Brain microvascular endothelial cell (primary cell): ENCODE results near the gene ZC3HAV1.

Source experiments
- DNase-seq: peaks from one replicate; pipeline ENCODE4 v3.0.0-alpha.2; 2020
- H3K27ac ChIP-seq: fragments of 250-450 bp; sonication (Bioruptor Pico); 2 replicates; pipeline ENCODE4 v1.5.1; 2020; ENCODE audit warnings: mild to moderate bottlenecking, moderate library complexity
- H3K27me3 ChIP-seq: fragments of 250-450 bp; sonication (Bioruptor Pico); replicated peaks from 2 replicates; pipeline ENCODE4 v1.5.1; 2020; ENCODE audit warnings: mild to moderate bottlenecking
- H3K36me3 ChIP-seq: fragments of 250-450 bp; sonication (Bioruptor Pico); replicated peaks from 2 replicates; pipeline ENCODE4 v1.5.1; 2020; ENCODE audit warnings: mild to moderate bottlenecking
- H3K4me3 ChIP-seq: 2 replicates; pipeline ENCODE4 v1.5.1; 2011; ENCODE audit warnings: low read depth, mild to moderate bottlenecking, control low read depth, low read length, moderate library complexity
- in situ Hi-C: cut with HindIII; loops from 2 replicates; pipeline ENCODE4 v1.10.0; 2017; ENCODE audit warnings: low sequenced_read_pairs, low pct_ligation_motif_present
- TF ChIP-seq, protein P1 (sequence below): IDR thresholded peaks from 2 replicates; pipeline ENCODE4 v1.5.1; 2011; ENCODE audit warnings: low read depth, mild to moderate bottlenecking, moderate library complexity, low read length, control low read depth, inconsistent platforms; ENCODE audit errors: missing control alignments

ZC3HAV1 gene

DNA sequence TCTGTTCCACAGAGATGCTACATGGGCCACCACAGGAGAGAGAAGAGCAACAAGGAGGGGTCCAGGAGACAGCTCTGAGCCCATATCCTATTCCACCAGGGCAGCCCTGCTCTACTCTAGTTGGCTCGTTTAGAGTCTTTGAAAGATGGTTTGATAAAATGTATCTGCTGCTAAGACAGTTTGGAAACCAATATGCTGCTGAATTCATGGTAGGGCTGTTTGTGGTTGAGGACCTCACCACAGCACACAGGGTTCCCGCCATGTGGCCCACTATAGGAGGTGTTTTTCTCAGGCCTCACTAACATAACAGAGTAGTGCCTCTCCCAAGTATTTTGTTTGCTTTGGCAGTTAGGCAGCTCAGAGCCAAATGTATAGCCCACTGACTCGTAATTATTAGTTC, 37.8 kb downstream of the ZC3HAV1 start:
- in situ Hi-C loops: no loop called here
- Histone ChIP-seq H3K4me3 (no peak overlapping the region), H3K36me3 (peaks cover 43% of the 10 kb centered on the region), H3K27me3 (no peaks in the 10 kb centered on the region), H3K27ac (no peak overlapping the region)
- TF ChIP-seq, protein P1, sequence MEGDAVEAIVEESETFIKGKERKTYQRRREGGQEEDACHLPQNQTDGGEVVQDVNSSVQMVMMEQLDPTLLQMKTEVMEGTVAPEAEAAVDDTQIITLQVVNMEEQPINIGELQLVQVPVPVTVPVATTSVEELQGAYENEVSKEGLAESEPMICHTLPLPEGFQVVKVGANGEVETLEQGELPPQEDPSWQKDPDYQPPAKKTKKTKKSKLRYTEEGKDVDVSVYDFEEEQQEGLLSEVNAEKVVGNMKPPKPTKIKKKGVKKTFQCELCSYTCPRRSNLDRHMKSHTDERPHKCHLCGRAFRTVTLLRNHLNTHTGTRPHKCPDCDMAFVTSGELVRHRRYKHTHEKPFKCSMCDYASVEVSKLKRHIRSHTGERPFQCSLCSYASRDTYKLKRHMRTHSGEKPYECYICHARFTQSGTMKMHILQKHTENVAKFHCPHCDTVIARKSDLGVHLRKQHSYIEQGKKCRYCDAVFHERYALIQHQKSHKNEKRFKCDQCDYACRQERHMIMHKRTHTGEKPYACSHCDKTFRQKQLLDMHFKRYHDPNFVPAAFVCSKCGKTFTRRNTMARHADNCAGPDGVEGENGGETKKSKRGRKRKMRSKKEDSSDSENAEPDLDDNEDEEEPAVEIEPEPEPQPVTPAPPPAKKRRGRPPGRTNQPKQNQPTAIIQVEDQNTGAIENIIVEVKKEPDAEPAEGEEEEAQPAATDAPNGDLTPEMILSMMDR: no peak
- no peak for DNase-seq

DNA sequence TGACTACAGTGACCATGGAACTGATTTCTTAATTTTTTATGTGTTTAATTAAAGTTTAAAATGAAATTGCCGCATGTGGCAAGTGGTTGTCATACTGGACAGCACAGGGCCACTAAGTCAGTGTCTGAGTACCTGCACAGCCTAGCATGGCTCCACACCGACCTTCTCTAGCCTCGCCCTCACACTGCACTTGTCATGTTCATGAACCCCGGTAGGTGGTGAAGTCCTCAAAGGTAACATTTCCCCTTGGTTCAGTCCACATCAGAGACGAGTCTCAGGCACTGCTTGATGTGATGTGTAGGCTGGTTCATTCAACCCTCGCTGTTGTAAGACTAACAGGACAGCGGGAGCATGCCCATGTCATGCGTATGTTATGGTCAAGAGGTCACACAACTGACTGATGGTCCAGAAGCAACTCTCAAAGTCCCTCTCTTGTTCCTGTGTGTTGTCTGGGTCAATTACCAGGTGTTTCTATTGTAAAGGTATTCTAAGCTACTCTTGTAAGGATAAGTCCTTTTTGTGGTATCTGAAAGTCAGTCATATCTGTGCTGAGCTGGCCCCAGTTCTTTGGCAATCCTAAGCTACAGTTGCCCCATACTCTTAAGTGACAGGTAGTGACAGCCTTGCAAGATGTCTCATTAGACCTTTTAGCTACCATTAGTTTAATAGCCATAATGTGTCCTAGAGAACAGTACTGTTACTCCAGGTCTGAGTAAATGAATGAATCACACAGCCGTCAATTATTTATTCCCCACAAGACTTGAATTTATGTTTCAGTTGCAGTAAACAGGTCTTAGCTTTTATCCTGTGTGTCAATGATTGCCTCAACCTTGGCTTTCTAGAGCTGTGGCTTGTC, 40.7 kb downstream of the ZC3HAV1 start:
- Histone ChIP-seq H3K36me3 (peaks cover 48% of the 10 kb centered on the region), H3K27me3 (no peaks in the 10 kb centered on the region), H3K27ac (no peak overlapping the region), H3K4me3 (no peak overlapping the region)
- no peak for DNase-seq
- in situ Hi-C loops: no loop called here
- TF ChIP-seq, protein P1: no peak

DNA sequence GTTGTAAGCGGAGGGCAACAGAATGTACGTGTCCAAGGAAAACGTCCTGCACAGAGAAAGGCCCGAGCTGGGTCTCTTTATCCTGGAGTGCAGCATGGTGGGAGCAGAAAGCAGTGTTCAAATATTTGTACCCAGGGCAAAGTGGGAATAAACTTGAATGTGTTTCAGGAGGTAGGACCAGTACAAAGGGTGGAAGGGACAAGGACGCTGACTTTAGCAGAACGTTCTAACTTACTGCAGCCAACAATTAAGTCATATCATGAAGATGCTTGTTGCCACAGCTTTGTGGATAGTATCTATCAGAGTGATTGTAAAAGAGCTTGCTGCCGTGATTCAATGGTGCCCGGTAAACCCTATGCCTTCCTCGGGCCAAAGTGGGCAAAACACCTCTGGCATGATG, 43.2 kb downstream of the ZC3HAV1 start:
- H3K27ac ChIP-seq: no peak overlapping the region
- H3K4me3 ChIP-seq: no peak overlapping the region
- in situ Hi-C loops: no loop called here
- no peaks in the 10 kb centered on the region for H3K27me3 ChIP-seq
- no peak for DNase-seq
- TF ChIP-seq, protein P1: no peak
- peaks cover 43% of the 10 kb centered on the region for H3K36me3 ChIP-seq

DNA sequence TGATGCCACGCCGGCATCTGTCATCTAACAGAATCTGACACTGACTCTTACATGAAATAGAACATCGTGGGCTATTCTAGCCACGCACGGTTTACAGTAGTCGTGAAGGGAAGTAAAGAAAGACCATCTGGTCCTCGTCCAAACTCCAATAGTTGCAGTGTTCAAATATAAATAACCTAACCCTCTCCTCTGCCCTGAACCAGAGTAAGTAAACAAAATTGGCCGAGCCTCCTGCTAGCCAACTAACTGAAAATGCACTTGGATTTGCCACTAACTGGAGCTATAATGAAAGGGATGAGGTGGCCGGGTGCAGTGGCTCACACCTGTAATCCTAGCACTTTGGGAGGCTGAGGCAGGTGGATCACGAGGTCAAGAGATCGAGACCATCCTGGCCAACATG, 44.2 kb downstream of the ZC3HAV1 start:
- in situ Hi-C loops: no loop called here
- Histone ChIP-seq H3K4me3 (no peak overlapping the region), H3K27ac (no peak overlapping the region), H3K36me3 (peaks cover 43% of the 10 kb centered on the region), H3K27me3 (no peaks in the 10 kb centered on the region)
- no peak for DNase-seq
- TF ChIP-seq, protein P1: no peak

DNA sequence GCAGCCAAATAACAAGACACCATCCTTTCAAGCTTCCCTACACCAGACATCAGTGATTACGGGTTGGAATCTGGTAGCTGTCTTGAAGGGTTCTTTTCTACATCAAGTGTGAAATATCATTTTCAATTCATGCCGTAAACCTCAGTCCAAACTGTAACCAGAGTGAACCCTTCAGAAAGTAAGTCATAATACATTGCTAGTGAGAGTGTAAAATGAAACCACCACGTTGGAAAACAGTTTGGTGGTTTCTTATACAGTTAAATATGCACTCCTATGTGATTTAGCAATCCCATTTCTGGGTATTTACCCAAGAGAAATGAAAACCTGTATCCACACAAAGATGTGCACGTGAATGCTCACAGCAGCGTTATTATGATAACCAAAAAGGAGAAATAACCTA, 48.1 kb downstream of the ZC3HAV1 start:
- H3K36me3 ChIP-seq: peaks cover 35% of the 10 kb centered on the region
- TF ChIP-seq, protein P1: no peak
- in situ Hi-C loops: no loop called here

More for the DNA sequence above, 48.1 kb downstream of the ZC3HAV1 start:
- DNase-seq: no peak
- H3K27ac ChIP-seq: no peak overlapping the region
- H3K27me3 ChIP-seq: no peaks in the 10 kb centered on the region
- no peak overlapping the region for H3K4me3 ChIP-seq
